OCI-LY7 (cell line): ENCODE data around the gene ST6GAL1. TPM values are rescaled to one million over a fixed set of nuclear protein-coding genes. Genes with fewer than 3 reads are reported as not detected.

Experiments
- Bru-seq: library from RNA; stranded (reverse); fragments of 400-500 nt; gene quantifications from one replicate; lab custom pipeline; 2021; lab: Mats Ljungman, UMichigan
- BruChase-seq, 2 experiments: library from RNA; stranded (reverse); fragments of 400-500 nt; gene quantifications; one replicate each; lab custom pipeline; 2021; lab: Mats Ljungman, UMichigan
- BruUV-seq: library from RNA; stranded (reverse); fragments of 400-500 nt; replicated peaks from 2 replicates; lab custom pipeline; 2021; lab: Mats Ljungman, UMichigan
- CTCF ChIA-PET: fragments of 300-600 bp; sonication (Branson Sonifier 250); formaldehyde crosslinking; loops from one replicate; lab custom pipeline; 2022; ENCODE audit warnings: antibody characterized with exemption; ENCODE audit not compliant: unreplicated experiment; lab: Charles Lee
- POLR2A ChIA-PET: fragments of 300-600 bp; sonication (Branson Sonifier 250); formaldehyde crosslinking; loops from one replicate; lab custom pipeline; 2022; ENCODE audit warnings: antibody characterized with exemption; lab: Charles Lee
- DNase-seq: peaks from one replicate; pipeline ENCODE4 v3.0.0-alpha.2; 2015; ENCODE audit warnings: low spot score
- H2AFZ ChIP-seq: fragments of 200-600 bp; sonication (generic), shearing (Covaris generic); 2 replicates; pipeline ENCODE4 v1.6.1; 2014; ENCODE audit warnings: mild to moderate bottlenecking, antibody characterized with exemption, low read length, moderate library complexity
- H3K27ac ChIP-seq: fragments of 200-600 bp; sonication (generic); 2 replicates; pipeline ENCODE4 v1.5.1; 2014; ENCODE audit warnings: mixed run types, low read depth, mild to moderate bottlenecking, moderate library complexity, low read length, inconsistent platforms; ENCODE audit not compliant: poor library complexity, severe bottlenecking
- H3K36me3 ChIP-seq: fragments of 200-600 bp; sonication (generic); 2 replicates; pipeline ENCODE4 v1.6.1; 2014; ENCODE audit warnings: mild to moderate bottlenecking, antibody characterized with exemption, low read length, moderate library complexity, mixed read lengths; ENCODE audit not compliant: insufficient read depth
- H3K4me1 ChIP-seq: fragments of 200-600 bp; sonication (generic); 2 replicates; pipeline ENCODE4 v1.5.1; 2014; ENCODE audit warnings: mild to moderate bottlenecking, low read length; ENCODE audit not compliant: insufficient read depth, poor library complexity, severe bottlenecking
- H3K4me2 ChIP-seq: fragments of 200-600 bp; sonication (generic); 2 replicates; pipeline ENCODE4 v1.6.1; 2014; ENCODE audit warnings: mild to moderate bottlenecking, low read length
- H3K4me3 ChIP-seq: fragments of 200-600 bp; sonication (generic); 2 replicates; pipeline ENCODE4 v1.5.1; 2014; ENCODE audit warnings: mild to moderate bottlenecking, low read depth, low read length; ENCODE audit not compliant: poor library complexity, severe bottlenecking
- H3K79me2 ChIP-seq: fragments of 200-600 bp; sonication (generic); 2 replicates; pipeline ENCODE4 v1.6.1; 2016; ENCODE audit warnings: low read depth, mild to moderate bottlenecking, low read length, moderate library complexity, mixed read lengths; ENCODE audit not compliant: insufficient read depth
- H3K9me2 ChIP-seq: fragments of 200-600 bp; sonication (generic); 2 replicates; pipeline ENCODE4 v1.6.1; 2016; ENCODE audit warnings: mild to moderate bottlenecking, low read length, mixed read lengths; ENCODE audit not compliant: insufficient read depth
- H3K9me3 ChIP-seq: fragments of 200-600 bp; sonication (generic); 2 replicates; pipeline ENCODE4 v1.6.1; 2014; ENCODE audit warnings: mild to moderate bottlenecking, mixed run types, low read length, mixed read lengths
- H4K20me1 ChIP-seq: fragments of 200-600 bp; sonication (generic); 2 replicates; pipeline ENCODE4 v1.6.1; 2014; ENCODE audit warnings: mild to moderate bottlenecking, antibody characterized with exemption, low read length, moderate library complexity, mixed read lengths; ENCODE audit not compliant: insufficient read depth
- CTCF ChIP-seq: fragments of 200-600 bp; sonication (generic); conservative IDR thresholded peaks from 2 replicates; pipeline ENCODE4 v1.5.1; 2014; ENCODE audit warnings: mild to moderate bottlenecking, antibody characterized with exemption, low read length, moderate library complexity, mixed read lengths
- EZH2phosphoT487 ChIP-seq: fragments of 200-600 bp; sonication (generic); IDR thresholded peaks from 2 replicates; pipeline ENCODE4 v1.6.1; 2018; ENCODE audit warnings: low read depth, borderline replicate concordance, mild to moderate bottlenecking, mixed run types, antibody characterized with exemption, low read length, moderate library complexity, mixed read lengths
- intact Hi-C: fragments of 100-400 bp; cut with micrococcal nuclease; formaldehyde crosslinking; loops from one replicate; pipeline ENCODE4 v1.10.0; 2022; ENCODE audit not compliant: unreplicated experiment
- long read RNA-seq: library from polyadenylated mRNA; stranded (forward); transcript quantifications from one replicate; pipeline ENCODE4 v2.0.0, GENCODE V29; 2022
- total RNA-seq, 2 experiments: library from RNA; depleted of rRNA in 1 of 2; stranded (reverse); fragments of >200 nt in 1 of 2; shearing (Covaris generic) in 1 of 2; gene quantifications; 2 replicates each; pipeline ENCODE4 v1.2.3, GENCODE V29; 2014 to 2022

Gene ST6GAL1
- 173 and 192 TPM in 2 replicates for total RNA-seq (2014; rRNA removed; shearing (Covaris generic))
- total RNA-seq (2022) = 373 and 375 TPM in 2 replicates
- percentile 98 among the genes with signal in this experiment for Bru-seq, nascent RNA
- BruChase-seq, experiment 1, labeled RNA remaining after a 6-hour chase = percentile 97 among the genes with signal in this experiment
- percentile 97 among the genes with signal in this experiment for BruChase-seq, experiment 2, labeled RNA remaining after a 2-hour chase
- long read RNA-seq, full-length matches to known transcripts = 98 of 764 reads
- long read RNA-seq, partial matches to known transcripts = 156 of 764 reads
- long read RNA-seq, other reads (novel, unspliced or antisense) = 510 of 764 reads

- Histone ChIP-seq H3K9me2 (no peaks in the 10 kb centered on the region), H3K4me1 (peaks cover 35% of the 10 kb centered on the region), H3K4me2 (peak within 1 kb of the TSS; percentile 97), H3K4me3 (peak within 1 kb of the TSS; percentile 88), H3K79me2 (peaks cover 46% of the 10 kb centered on the region; the same call in 1 of the 2 replicates), H2AFZ (peak within 1 kb of the TSS; percentile 56), H4K20me1 (peaks cover 16% of the 10 kb centered on the region), H3K27ac (peak within 1 kb of the TSS; percentile 50), H3K36me3 (peaks cover 31% of the 10 kb centered on the region), H3K9me3 (no peaks in the 10 kb centered on the region)
- intact Hi-C loops = loop anchor here (2.0 to 5.0 kb wide), 3 partner anchors 67 to 143 kb away; no protein-coding TSS in a partner anchor
- POLR2A ChIA-PET = interaction anchor here (0.9 to 3.2 kb wide), 3 partner anchors 14 to 71 kb away, joined by 3 to 15 read pairs (median 3); no protein-coding TSS in a partner anchor
- CTCF ChIA-PET = no interaction called here
- TF ChIP-seq CTCF (peak; percentile 59), EZH2phosphoT487 (no peak)
- BruUV-seq = no TSS peak
- DNase-seq = peak; percentile 86
Measured at GRCh38 chr3:186930143-186930640, at the start of gene ST6GAL1. ST6GAL1 (plus strand) TSS chr3:186930526; CDS start chr3:187042704, 112,178 bp downstream.

- Histone ChIP-seq H3K4me1 (no peaks in the 10 kb centered on the region), H3K9me2 (no peaks in the 10 kb centered on the region), H2AFZ (no peak overlapping the region), H3K9me3 (peaks cover under 1% of the 10 kb centered on the region; the same call in 1 of the 2 replicates), H3K36me3 (no peaks in the 10 kb centered on the region), H3K4me2 (no peak overlapping the region), H3K79me2 (no peaks in the 10 kb centered on the region), H3K4me3 (no peak overlapping the region), H4K20me1 (no peaks in the 10 kb centered on the region), H3K27ac (no peak overlapping the region)
- TF ChIP-seq CTCF (no peak), EZH2phosphoT487 (no peak)
- ChIA-PET POLR2A (interaction anchor here (0.7 kb wide), 1 partner anchor 184 kb away, joined by 3 read pairs; no protein-coding TSS in a partner anchor), CTCF (no interaction called here)
- intact Hi-C loops = no loop called here
- BruUV-seq = no TSS peak
- DNase-seq = no peak
Measured at GRCh38 chr3:186882150-186882524, 48.2 kb upstream of the ST6GAL1 start.
